GM19468 (cell line): ENCODE measurements around the gene PTGDS.

Source experiments
- ATAC-seq: cut with Tn5 transposase; IDR thresholded peaks from one replicate; pipeline ENCODE4 v1.9.1; 2021; ENCODE audit warnings: mild to moderate bottlenecking, moderate library complexity, moderate number of reproducible peaks; ENCODE audit not compliant: unreplicated experiment; ENCODE audit errors: extremely low read depth

The PTGDS gene

GRCh38 chr9:136945333-136946227 lies 31.7 kb upstream of the PTGDS start:
- no peak for ATAC-seq

GRCh38 chr9:136946228-136947027 lies 30.9 kb upstream of the PTGDS start:
- ATAC-seq, result no peak

- no peak for ATAC-seq
These were observed 30.0 kb upstream of the PTGDS start for GRCh38 chr9:136947028-136947891.

- no peak for ATAC-seq
These were observed 29.3 kb upstream of the PTGDS start for GRCh38 chr9:136947955-136948510.

GRCh38 chr9:136949239-136949816 lies 28.0 kb upstream of the PTGDS start:
- no peak for ATAC-seq

GRCh38 chr9:136949817-136950655 lies 27.3 kb upstream of the PTGDS start:
- peak; percentile 72 for ATAC-seq

GRCh38 chr9:136950656-136951276 lies 26.5 kb upstream of the PTGDS start:
- no peak for ATAC-seq

GRCh38 chr9:136951541-136952320 lies 25.6 kb upstream of the PTGDS start, which contains the start of gene LCN12:
LCN12 (plus strand) TSS chr9:136952273; CDS start chr9:136952328, 55 bp downstream.
- no peak for ATAC-seq

GRCh38 chr9:136952321-136952850 lies 24.9 kb upstream of the PTGDS start:
- no peak for ATAC-seq

GRCh38 chr9:136952876-136953770 lies 24.2 kb upstream of the PTGDS start:
- ATAC-seq, result no peak

- no peak for ATAC-seq
These were observed 23.5 kb upstream of the PTGDS start for GRCh38 chr9:136953771-136954269.

- no peak for ATAC-seq
These were observed 22.8 kb upstream of the PTGDS start for GRCh38 chr9:136954270-136955083.

- ATAC-seq, result no peak
These were observed 21.9 kb upstream of the PTGDS start for GRCh38 chr9:136955202-136955942.

GRCh38 chr9:136955943-136956335 lies 21.4 kb upstream of the PTGDS start:
- ATAC-seq, result no peak

GRCh38 chr9:136956604-136957003 lies 20.7 kb upstream of the PTGDS start:
- no peak for ATAC-seq
